CD4-positive, alpha-beta T cell treated with Interleukin-4 for 1 hour (primary cell): ENCODE results near the gene EEPD1.
"Not testable (repeated sequence)": the region's sequence is repeated elsewhere in the genome, so short reads cannot be mapped to it uniquely, and the experiment has no call there.

Experiments used
- DNase-seq, 2 donors: peaks; one replicate each; pipeline ENCODE4 v3.0.0-alpha.2; 2020 to 2022

Gene EEPD1

DNA sequence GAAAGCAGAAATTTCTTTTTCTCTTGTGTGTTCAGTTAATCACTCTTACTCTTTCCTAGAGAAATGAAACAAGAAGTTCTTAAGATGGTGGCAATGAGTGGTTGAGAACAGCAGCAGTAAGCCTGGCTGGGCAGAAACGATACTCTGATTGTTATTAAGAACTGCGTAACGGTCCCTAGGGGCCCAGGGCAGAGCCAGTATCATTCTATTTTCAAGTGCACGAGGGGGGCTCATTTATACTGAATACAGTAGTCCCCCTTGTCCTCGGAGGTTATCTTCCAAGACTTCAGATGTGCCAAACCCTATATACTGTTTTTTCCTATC lies 64.9 kb downstream of the EEPD1 start:
- no peak for DNase-seq

DNA sequence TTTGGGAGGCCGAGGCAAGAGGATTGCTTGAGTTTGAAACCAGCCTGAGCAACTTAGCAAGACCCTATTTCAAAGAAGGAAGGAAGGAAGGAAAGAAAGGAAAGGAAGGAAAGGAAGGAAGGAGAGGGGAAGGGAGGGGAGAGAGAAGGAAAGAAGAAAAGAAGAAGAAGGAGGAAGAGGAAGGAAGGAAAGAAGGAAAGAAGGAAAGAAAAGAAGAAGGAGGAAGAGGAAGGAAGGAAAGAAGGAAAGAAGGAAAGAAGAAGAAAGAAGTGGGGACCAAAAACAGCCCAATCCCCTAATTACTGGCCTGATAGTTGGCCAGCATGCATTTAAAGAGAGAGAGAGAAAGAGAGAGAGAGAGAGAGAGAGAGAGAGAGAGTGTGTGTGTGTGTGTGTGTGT lies 66.4 kb downstream of the EEPD1 start:
- DNase-seq: no peak

DNA sequence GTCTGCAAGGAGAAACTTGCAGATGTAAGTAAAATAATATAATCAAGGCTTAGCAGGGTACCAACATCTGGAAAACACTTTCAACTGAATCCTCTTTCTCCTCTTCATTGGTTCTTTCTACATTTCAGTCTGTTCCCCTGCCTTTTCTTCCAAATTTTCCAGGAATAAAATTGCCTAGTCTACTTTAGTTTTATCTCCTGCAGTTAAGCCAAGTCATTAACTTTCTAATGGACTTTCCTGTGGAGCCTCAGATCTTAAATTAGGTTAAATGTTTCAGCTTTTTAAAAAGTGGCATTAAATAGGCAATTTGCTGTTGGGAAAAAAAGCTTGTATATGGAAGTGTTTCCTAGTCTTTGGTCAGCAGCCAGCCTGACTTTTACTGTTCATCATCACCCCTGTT lies 70.8 kb downstream of the EEPD1 start:
- no peak for DNase-seq

DNA sequence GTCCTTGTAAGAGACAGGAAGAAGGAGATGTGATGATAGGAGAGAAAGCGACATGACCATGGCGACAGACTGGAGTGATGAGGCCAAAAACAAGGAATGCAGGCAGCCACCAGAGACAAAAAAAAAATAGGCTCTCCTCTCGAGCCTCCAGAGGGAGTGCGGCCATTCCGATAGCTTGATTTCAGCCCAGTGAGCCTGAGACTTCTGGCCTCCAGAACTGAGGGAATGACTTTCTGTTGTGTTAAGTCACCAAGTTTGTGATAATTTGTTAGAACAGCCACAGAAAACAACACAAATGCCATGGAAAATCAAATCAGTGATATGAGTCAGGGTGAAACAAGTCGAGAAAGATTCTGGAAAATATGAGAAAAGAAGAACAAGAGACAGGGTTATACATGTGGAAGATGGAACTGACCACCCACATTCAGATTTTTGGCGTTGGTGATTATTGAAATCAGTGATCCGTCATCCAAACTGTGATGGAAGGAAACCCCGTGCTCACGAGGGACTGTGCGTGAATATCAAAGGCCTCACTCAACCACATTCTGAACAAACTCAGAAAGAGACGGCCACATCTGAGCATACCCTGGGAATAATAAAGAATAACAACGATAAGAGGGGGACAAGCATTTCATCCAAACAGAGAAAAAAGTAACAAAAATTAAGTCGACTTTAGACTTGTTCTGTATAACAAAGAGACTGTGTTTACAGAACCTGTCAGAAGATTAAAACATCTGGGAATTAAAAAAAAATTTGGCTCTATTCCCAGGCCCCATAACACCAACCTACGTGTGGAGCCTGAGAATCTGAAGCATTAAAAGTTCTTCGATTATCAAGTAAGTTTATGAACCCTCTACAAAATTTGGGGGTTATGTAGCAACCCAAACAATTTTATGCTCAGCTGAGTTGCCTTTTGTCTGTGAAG lies 72.1 kb downstream of the EEPD1 start:
- no peak for DNase-seq

DNA sequence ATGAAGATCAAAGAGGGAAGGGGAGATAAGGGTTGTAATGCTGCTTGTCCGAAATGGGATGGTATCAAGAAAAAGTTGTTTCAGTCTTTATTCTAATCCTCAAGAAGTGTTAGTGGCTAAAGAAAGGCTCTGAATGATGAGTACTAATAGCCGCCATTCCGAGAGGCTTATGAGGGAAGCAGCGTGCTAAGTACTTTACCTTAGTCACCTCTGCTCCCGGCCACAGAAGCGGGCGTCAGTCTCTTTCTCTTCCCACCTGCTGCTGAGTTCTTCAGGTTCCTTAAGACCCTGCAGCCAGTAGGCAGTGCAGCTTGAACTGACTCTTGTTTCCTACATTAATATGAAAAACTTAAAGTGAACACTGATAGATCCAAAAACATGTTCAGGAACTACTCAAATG lies 73.1 kb downstream of the EEPD1 start:
- DNase-seq: no peak

DNA sequence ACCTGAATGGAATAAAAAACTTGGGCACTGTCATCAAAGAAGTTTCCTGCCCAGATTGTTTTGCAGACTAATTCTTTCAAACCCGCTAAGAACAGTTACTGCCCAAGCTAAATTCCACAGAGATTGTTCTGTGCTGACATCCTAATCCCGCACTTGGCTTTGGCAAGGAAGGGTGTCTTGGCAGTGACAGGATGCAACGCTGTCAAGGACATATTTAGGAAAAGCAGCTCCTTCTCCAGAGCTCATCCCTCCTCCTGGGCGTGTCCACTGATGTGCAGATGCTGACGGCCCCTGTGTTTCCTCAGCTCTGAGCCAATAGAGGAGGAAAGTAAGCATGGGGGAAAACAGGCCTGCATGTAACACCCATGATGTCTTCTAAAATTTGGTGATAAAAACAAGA lies 74.2 kb downstream of the EEPD1 start:
- DNase-seq: no peak

DNA sequence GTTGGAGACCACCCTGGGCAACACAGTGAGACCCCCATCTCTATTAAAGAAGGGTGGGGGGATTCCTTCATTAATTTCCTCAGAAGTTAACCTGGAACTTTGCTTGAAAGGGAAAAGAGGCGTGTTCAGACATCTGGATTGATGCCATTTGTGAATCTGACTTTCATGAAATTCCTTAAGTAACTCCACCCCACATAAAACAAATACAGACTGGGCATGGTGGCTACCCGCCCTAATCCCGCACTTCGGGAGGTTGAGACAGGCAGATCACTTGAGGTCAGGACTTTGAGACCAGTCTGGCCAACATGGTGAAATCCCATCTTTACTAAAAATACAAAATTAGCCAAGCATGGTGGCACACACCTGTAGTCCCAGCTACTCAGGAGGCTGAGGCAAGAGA lies 75.0 kb downstream of the EEPD1 start:
- DNase-seq: no peak

DNA sequence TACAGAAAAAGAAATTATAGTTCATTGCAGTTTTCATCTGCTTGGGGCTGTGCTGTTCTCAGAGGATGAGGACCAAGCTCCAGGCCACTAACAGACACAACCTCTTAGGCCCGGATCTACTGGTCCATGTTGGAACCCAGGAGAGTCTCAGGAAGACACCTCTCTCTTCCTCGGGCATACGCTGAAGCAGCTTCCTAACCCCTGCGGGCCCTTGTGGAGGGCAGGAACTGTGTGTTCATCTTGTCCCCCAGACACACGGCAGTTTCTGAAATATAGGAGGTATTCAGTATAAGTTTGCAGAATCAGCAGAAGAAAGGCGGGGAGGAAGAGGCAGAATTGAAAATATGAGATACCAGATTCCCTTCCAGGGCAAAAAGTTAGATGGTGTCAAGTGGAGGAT lies 78.4 kb downstream of the EEPD1 start:
- DNase-seq: no peak

DNA sequence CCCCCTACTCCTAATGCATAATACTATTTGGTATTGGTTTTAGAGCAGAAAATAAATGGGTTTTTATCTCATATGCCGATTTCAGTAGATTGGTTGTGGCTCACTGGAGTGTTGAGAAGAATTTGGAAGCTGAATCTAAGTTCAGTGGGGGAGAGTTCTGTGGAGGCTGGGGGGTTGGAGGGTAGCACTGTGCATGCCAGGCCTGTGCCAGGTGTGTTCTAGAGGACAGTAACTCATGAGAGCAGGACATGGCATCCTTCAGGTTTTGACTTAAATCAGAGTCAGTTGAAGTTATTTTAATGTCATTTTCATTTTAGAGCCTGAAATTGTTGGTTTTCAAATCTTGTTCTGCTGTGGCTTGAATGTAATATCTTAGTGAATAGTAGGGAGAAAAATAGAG lies 79.5 kb downstream of the EEPD1 start:
- DNase-seq: no peak

DNA sequence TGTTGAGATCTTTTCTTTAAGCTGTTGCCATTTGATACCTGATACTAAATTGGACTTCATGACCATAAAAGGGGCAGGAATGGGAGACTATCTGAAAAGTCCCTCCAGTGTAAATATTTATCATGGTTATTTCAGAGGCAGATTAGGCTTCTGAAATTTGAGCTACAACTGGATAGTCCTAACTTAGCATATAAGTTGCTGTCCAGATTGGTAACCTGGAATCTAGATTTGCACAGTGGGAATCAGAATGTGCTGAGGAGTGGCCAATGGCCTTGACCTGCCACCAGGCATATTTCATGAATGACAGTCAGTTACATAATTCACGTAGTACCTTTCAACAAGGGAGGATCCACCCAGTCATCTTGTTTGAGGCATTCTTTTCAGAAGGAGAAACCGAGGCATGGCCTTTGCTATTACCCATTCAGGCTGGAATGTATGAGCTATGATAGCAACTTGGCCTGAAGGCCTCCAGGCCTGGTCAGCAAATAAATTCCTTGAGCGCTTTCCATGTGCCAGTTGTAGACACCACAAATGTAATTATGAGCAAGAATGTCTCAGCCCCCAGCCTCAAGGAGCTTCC lies 80.0 kb downstream of the EEPD1 start:
- DNase-seq: no peak

DNA sequence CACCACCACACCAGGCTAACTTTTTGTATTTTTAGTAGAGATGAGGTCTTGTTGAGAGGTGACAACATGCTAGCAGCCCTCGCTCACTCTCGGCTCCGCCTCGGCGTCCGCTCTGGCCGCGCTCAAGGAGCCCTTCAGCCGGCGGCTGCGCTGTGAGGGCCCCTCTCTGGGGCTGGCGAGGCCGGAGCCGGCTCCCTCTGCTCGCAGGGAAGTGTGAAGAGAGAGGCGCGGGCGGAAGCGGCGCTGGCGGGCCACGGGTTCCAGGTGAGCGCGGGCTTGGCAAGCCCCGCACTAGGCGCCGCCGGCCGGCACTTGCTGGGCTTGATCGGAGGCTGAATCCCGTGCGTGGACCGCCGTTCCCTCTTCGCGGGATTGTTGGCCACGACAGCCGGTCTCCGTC lies 83.0 kb downstream of the EEPD1 start:
- no peak for DNase-seq

DNA sequence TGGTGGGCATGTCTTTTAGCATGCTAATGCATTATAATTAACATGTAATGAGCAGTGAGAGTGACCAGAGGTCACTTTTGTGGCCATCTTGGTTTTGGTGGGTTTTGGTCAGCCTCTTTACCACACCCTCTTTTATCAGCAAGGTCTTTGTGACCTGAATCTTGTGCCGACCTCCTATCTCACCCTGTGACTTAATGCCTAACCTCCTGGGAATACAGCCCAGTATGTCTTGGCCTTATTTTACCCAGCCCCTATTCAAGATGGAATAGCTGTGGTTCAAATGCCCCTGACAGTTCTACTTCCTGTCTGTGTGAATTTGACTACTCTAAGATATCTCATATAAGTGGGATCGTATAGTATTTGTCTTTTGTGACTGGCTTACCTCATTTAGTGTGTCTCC lies 85.1 kb downstream of the EEPD1 start:
- DNase-seq: no peak

DNA sequence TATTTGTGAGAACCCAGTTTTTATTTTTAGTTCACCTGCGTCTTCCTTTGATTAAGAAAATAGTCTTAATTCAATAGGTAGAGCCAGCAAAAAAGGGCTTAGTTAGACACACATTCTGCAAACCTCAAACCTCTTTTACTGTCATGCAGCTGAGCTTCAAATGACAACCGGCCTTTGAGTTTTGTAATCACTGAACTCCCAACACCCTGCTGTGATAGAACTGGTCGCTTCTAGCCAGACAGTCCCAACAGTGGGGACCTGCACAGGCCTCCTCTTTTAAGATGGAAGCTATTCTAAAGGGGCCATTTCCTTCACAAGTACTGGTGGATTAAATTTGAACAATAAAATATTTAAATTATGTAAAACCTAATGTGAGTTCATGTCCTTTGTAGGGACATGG lies 90.3 kb downstream of the EEPD1 start:
- not testable (repeated sequence) for DNase-seq

DNA sequence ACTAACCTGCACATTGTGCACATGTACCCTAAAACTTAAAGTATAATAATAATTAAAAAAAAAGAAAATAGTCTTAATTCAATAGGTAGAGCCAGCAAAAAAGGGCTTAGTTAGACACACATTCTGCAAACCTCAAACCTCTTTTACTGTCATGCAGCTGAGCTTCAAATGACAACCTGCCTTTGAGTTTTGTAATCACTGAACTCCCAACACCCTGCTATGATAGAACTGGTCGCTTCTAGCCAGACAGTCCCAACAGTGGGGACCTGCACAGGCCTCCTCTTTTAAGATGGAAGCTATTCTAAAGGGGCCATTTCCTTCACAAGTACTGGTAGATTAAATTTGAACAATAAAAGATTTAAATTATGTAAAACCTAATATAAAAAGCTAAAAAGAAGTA lies 90.9 kb downstream of the EEPD1 start:
- DNase-seq: not testable (repeated sequence)

DNA sequence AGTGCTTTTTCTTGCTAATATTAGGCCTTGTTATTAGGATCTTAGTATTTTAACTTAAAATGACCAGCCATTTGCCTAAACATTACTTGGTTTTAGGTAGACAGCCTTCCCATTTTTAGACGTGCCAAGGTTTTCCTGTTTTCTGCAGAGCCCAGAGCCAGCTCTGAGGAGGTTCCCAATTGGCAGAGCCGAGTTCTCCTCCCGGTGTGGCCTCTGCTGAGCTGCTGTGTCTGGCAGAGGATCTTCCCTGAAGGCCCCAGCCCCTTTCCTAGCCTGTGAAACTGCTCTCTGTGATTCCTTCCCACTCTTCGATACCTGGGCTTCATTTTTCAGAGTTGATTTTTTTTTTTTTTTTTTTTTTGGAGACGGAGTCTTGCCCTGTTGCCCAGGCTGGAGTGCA lies 91.4 kb downstream of the EEPD1 start:
- no peak for DNase-seq

DNA sequence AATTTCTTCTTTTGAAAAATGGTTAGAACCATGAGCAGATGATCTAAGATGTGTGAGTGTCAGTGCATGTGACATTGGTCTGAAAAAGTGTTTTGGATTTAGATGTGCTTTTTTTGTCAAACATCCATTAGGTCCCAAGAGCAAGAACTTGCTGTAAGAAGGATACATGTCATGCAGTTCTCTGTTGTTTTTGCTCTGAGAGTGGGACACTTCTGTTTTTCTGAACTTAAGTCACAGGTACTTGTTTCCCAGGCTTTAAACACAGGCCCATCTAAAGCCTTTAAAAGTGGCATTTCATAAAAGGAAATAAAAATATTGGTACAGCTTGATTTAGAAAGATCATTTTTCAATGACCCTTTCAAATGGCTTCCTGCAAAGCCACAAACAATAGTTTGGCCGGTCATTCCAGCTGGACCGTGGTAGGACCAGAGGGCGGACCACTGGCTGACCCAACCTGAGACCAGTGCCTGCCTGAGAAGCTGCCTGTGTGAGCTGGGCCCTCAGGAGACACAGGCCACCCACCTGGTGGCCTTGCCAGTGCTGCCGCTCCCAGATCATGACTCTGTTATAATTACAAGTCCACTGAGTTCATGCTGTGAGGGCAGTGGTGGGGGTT lies 92.7 kb downstream of the EEPD1 start:
- DNase-seq: no peak

DNA sequence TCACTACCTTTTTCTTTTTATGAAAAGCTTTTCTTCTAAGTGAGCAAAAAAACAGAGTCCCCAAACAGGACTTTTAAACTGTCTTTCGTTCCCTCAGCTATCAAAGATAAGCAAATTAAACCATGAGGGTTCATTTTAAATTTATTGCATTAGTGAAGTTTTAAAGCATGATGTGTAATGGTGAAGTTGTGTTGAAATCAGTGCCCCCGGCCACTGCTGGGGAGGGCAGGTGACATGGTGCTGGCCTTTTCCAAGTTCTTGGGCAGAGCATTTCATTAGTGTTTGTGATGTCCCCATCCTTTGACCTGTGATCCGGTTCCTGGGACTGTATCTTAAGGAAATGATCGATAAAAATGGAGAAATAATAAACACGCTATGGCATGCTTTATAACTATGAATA lies 96.0 kb downstream of the EEPD1 start:
- no peak for DNase-seq

DNA sequence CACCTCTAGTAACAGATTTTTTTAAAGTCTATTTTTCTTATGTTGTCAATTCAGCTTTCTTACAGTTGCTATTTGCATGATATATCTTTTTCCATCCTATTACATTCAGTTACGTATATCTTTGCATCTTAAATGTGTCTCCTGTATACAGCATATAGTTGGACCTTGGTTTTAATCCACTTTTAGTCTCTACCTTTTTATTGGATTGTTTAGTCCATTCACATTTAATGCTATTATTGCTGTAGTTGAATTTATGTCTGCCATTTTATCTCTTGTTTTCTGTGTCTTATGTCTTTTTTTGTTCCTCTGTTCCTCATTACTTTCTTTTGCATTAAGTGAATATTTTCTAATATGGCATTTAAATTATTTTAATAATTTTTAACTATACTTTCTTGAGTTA lies 100.6 kb downstream of the EEPD1 start:
- DNase-seq: no peak

DNA sequence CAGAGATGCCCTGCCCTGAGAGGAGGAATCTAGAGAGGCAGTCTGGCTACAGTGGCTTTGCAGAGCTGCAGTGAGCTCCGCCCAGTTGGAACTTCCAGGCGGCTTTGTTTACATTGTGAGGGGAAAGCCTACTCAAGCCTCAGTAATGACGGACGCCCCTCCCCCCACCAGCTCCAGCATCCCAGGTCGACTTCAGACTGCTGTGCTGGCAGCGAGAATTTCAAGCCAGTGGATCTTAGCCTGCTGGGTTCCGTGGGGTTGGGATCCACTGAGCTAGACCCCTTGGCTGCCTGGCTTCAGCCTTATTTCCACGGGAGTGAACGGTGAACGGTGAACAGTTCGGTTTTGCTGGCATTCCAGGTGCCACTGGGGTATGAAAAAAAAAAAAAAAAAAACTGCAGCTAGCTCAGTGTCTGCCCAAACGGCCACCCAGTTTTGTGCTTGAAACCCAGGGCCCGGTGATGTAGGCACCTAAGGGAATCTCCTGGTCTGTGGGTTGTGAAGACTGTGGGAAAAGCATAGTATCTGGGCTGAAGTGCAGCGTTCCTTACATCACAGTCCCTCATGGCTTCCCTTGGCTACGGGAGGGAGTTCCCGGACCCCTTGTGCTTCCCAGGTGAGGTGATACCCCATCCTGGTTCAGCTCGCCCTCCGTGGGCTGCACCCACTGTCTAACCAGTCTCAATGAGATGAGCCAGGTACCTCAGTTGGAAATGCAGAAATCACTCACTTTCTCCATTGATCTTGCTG lies 105.6 kb downstream of the EEPD1 start:
- peak in 1 of 2 donors; percentile 14 for DNase-seq

DNA sequence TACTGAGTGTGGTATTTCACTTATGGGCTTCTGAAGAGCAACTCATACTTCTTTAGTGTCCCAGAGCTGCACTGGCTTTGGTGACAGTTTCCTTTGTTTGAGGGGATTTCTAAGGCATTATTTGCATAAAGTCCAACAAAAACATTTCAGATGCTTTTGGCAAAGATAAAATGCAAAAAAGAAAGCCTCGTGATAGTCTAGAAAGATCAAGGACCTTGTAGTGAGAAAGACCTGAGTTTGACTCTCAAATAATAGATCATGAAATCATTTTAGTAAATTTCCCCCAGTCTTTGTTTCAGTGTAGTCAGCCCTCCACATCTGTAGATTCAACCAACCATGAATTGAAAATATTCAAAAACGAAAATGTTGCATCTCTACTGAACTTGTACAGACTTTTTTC lies 107.4 kb downstream of the EEPD1 start:
- DNase-seq: no peak

DNA sequence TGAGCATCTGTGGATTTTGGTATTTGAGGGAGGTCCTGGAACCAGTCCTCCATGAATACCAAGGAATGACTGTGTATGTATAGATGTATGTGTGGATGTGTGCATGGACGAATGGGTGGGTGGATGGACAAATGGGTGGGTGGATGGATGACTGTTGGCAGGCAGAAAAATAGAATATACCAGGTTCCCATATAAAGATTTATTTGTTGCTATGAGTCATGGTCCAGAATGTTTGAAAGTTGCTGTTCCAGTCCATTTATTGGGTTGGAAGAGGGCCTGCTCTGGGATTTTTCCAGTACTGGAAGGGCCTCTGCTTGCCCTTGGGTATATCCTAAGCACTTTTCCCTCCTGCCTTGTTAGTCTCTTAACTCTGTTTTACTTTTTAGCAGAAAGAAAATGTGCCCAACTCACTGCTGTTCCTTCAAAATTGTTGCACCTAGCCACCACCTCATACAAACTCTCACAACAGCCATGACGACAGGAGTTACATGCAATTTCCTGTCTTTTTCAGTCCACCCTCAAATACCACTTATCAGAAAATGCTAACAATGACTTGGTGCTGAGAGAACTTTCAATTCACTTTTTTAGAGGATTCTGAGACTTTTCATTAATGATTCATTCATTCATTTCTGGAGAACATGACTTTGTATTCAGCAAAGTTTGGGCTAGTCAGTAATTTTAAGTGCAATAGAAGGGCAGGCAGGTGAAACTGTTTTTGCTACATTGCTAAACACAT lies 108.1 kb downstream of the EEPD1 start:
- no peak for DNase-seq

DNA sequence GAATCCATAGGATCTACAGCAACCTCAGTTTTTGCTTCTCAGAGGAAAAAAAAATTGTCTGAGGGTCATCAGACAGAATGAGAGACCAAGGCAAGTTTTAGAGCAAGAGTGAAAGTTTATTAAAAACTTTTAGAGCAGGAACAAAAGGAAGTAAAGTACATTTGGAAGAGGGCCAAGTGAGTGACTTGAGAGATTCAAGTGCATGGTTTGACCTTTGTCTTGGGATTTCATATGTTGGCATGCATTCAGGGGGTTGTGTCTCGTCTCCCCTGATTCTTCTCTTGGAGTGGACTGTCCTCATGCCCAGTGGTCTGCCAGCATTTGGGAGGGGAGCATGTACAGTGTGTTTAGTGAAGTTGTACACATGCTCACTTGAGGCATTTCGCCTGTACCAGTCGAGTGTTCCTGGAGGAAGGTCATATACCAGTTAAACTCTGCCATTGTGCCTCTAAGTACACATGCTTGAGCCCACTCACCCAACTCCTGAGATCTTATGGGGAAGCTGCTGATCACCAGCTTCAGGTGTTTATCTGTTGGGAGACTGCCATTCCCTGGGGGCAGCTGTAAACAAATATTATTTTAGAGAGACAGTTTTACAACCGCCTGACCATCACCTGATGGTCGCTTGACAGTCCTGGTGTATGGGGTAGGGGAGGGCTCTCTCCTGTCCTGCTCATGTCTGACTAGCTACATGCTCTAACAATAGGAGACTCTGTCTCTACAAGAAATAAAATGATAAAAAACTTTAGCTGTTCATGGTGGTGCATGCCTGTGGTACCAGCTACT lies 109.4 kb downstream of the EEPD1 start:
- no peak for DNase-seq
